Astrocyte of the spinal cord (primary cell): Measurements from ENCODE around the gene HOXB4.
"Not testable (repeated sequence)": the region's sequence is repeated elsewhere in the genome, so short reads cannot be mapped to it uniquely, and the experiment has no call there.

Experiments
- DNase-seq: peaks from one replicate; pipeline ENCODE4 v3.0.0; 2011; ENCODE audit warnings: low read depth, low spot score
- H3K4me3 ChIP-seq: 2 replicates; pipeline ENCODE4 v1.5.1; 2011; ENCODE audit warnings: low read depth, mild to moderate bottlenecking, low read length, moderate library complexity
- in situ Hi-C: cut with HindIII; loops from 2 replicates; pipeline ENCODE4 v1.10.0; 2017; ENCODE audit warnings: low sequenced_read_pairs
- TF ChIP-seq, protein P1 (sequence below): IDR thresholded peaks from 2 replicates; pipeline ENCODE4 v1.5.1; 2012; ENCODE audit warnings: low read depth, mild to moderate bottlenecking, low read length, inconsistent platforms

Gene HOXB4

DNA sequence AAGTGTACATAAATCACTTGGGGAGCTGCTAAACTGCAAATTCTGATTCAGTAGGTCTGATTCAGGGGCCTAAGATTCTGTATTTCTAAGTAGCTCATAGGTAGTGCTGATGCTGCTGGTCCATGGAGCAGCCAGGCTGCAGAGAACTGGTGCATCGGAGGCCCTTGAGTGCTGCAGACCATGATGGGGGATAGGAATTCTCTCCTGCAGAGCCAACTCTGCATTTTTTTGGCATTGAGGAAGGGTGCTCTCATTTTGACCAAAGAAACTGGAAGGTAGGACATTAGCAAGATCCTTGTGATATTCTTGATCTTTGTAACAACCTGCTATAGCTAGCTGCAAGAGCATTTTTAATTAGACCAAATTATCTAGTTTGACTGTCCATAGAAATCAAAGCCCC is 37.9 kb downstream of the HOXB4 start:
- TF ChIP-seq, protein P1, sequence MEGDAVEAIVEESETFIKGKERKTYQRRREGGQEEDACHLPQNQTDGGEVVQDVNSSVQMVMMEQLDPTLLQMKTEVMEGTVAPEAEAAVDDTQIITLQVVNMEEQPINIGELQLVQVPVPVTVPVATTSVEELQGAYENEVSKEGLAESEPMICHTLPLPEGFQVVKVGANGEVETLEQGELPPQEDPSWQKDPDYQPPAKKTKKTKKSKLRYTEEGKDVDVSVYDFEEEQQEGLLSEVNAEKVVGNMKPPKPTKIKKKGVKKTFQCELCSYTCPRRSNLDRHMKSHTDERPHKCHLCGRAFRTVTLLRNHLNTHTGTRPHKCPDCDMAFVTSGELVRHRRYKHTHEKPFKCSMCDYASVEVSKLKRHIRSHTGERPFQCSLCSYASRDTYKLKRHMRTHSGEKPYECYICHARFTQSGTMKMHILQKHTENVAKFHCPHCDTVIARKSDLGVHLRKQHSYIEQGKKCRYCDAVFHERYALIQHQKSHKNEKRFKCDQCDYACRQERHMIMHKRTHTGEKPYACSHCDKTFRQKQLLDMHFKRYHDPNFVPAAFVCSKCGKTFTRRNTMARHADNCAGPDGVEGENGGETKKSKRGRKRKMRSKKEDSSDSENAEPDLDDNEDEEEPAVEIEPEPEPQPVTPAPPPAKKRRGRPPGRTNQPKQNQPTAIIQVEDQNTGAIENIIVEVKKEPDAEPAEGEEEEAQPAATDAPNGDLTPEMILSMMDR: no peak
- in situ Hi-C loops: no loop called here
- peak; percentile 61 for DNase-seq
- peak overlapping the region; percentile 24 for H3K4me3 ChIP-seq

DNA sequence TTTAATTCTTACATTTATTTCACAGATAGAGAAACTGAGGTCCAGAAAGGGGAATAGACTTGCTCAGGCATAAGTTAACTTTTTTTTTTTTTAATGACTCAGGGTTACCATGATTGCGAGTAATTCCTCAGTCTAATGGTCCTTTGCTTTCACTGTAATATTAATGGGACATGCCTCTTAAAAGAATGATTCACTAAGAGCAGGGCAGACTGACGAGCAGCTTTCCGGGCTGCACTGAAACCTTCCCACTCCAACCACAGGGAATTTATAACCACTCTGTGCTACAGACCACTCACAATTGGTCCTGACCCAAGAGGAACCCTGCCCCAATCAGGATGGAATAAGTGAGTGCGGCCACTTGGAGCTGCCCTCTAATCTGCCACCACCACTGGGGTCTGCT is 39.0 kb downstream of the HOXB4 start:
- DNase-seq: peak; percentile 94
- in situ Hi-C loops: no loop called here
- TF ChIP-seq, protein P1: no peak
- peak overlapping the region; percentile 2 for H3K4me3 ChIP-seq

DNA sequence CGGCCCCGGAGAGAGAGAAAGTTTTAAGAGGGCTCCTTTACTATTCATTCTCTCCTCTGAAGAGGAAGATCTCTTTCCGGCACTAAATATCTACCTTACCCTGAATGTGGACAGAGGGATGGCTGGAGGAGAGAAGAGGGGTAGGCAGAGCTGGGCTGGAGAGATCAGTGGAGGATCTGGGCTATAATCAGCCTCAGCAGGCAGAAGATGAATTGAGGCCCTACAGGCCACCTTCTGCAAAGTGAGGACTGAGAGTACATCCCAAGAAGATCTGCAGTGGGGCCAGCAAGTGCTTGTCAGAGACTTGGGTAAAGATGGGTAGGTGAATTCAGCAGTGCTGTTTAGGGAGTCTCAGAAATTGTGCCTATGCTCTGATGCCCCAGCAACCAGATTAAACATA is 40.8 kb downstream of the HOXB4 start:
- H3K4me3 ChIP-seq: no peak overlapping the region
- TF ChIP-seq, protein P1: no peak
- in situ Hi-C loops: no loop called here
- no peak for DNase-seq

DNA sequence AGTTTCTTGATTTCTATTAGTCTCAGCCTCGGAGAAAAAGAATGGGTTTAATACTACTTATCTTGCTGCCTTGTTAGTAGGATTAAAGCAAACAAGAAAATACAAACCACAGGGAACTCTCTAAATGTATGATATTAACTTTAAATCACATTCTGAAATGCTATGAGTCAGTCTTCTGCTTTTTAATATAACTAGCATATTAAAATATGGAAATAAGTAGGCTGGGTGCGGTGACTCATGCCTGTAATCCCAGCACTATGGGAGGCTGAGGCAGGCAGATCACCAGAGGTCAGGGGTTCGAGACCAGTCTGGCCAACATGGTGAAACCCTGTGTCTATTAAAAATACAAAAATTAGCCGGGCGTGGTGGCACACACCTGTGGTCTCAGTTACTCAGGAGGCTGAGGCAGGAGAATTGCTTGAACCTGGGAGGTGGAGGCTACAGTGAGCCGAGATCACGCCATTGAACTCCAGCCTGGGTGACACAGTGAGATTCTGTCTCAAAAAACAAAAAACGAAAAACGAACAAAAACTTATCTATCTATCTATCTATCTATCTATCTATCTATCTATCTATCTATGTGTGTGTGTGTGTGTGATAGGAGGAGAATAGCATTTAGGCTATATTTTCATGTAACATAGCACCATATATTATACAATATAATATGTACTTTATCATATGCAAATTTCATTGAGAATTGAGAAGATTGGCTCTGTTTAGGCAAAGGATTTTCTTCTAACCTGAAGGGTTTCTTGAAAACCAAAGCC is 42.2 kb downstream of the HOXB4 start:
- not testable (repeated sequence) for DNase-seq

DNA sequence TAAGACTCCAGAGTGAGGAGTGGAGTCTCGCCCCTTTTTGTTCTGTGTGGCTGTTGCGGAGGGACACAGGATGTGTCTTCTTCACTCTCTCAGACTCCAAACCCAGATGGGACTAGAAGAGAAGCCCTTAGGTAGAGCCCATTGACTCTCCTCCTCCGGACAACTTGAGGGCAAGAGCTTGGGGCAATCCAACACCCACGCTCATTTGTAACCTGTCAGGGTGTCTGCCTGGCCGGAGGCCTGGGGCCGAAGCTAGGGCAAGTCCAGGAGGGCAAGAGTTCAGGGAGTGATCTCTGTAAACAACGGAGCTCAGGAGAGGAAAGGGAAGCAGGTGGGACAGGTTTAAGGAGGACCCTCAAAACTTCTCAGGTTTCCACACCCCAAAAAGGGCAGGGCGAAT is 45.9 kb downstream of the HOXB4 start:
- in situ Hi-C loops: no loop called here
- DNase-seq: no peak
- TF ChIP-seq, protein P1: no peak
- H3K4me3 ChIP-seq: no peak overlapping the region

More for the DNA sequence above, 42.2 kb downstream of the HOXB4 start:
- H3K4me3 ChIP-seq, in situ Hi-C loops: not testable (repeated sequence)

DNA sequence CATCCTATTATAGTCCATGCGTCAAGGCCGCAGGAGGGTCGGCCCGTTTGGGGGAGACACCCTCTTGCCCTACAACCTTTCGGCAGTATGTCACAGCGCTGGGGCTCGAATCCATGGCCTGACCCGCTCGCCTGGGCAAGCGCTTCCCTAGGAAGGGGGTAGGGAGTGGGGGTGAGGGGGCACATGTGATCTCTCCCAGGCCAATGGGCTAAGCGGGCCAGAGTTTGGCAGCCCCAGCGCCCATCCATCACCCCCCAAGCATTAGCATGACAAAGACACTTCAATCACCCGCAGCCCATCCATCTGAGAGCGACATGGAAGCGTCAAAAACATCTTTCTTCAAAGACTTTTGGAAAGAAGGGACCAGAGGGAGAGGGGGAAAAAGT is 47.3 kb downstream of the HOXB4 start, which contains the start of gene HOXB1:
Gene HOXB1 (minus strand): TSS at position 125 of the 386 bp plus-strand sequence. CDS start 107 bp downstream, at position 18.
- TF ChIP-seq, protein P1: no peak
- no peak within 1 kb of the TSS for H3K4me3 ChIP-seq
- DNase-seq: no peak
- in situ Hi-C loops: no loop called here

DNA sequence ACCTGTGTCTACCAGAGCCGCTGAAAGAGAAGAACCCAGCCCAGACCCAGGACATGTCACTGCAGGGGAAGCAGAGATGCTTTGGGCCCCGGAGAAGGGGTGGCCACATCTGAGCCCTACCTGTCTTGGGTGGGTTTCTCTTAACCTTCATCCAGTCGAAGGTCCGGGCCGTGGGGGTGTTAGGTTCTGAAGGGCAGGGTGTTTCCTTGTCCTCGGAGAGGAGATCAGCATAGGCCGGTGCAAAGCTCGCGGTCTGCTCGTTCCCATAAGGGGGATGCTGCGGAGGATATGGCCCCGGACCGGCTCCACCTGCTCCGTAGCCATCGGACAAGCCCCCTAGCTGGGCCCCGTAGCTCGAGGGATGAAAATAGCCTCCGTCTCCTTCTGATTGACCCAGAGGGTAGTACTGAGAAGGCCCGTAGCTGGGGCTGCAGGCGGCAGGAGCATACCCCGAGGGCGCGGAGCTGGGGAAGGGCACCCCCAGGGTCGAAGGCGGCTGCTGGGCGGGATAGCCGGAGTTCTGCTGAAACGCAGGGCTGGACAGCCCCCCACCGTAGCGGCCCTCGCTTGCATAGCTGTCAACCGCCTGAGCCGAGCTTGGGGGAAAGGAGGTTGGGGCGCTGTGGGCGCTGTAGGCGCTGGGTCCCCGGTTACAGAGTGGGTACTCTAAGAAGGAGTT is 47.8 kb downstream of the HOXB4 start:
- in situ Hi-C loops: no loop called here
- TF ChIP-seq, protein P1: no peak
- H3K4me3 ChIP-seq: no peak overlapping the region
- DNase-seq: no peak
